Activated CD4-positive, alpha-beta T cell treated with anti-CD3 and anti-CD28 coated beads for 4 hours (primary cell): ENCODE measurements around the gene C16orf90.

Experiments used
- DNase-seq, 2 donors: peaks; one replicate each; pipeline ENCODE4 v3.0.0-alpha.2; 2020

The C16orf90 gene

DNA sequence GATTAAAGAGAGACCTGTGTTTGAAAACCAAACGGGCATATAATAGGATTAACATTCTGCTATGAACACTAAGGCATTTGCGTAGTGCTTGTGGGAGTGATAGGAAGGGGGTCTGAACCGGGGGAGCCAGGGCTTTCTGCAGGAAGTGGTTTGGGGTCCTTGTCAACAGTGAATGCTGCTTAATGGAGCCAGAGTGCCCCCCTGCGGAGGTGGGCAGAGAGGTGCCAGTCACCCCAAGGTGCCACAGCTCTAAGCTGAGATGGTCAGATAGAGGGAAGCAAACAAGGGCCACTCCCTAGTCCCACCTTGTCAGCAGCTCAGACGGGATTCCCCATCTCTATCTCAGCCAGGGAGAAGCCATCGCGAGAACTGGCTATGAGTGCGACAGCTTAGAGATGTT is 34.1 kb downstream of the C16orf90 start:
- DNase-seq = peak; percentile 30 to 31

DNA sequence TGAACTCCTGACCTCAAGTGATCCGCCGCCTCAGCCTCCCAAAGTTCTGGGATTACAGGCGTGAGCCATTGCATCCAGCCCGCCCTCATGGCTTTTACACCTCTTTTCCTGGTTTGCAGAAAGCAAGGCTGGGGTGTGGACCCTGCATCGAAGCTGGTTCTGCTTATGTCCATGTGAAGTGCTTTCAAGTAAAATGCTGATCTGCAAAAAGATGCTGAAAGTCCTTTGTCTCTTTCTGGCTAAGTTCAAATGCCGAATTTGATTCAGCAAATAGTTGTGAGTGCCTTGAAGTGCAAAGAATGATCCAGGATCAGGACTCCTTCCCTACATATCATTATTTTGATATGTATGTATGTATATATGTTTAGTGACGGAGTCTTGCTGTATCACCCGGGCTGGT is 34.7 kb downstream of the C16orf90 start:
- no peak for DNase-seq

DNA sequence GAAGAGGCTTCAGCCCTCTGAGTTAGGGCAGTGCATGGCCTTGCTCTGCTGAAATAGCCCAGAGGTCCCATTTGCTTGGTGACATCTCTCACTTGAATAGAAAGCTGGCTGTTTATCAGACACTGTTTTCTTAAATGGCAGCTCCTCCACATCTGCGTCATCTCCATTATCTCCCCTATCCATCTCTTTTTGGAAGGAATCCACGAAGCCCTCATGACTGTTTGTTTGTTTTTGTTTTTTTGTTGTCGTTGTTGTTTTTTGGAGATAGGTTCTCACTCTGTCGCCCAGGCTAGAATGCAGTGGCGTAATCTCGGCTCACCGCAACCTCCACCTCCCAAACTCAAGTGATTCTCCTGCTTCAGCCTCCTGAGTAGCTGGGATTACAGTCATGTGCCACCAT is 35.2 kb downstream of the C16orf90 start:
- DNase-seq = no peak

DNA sequence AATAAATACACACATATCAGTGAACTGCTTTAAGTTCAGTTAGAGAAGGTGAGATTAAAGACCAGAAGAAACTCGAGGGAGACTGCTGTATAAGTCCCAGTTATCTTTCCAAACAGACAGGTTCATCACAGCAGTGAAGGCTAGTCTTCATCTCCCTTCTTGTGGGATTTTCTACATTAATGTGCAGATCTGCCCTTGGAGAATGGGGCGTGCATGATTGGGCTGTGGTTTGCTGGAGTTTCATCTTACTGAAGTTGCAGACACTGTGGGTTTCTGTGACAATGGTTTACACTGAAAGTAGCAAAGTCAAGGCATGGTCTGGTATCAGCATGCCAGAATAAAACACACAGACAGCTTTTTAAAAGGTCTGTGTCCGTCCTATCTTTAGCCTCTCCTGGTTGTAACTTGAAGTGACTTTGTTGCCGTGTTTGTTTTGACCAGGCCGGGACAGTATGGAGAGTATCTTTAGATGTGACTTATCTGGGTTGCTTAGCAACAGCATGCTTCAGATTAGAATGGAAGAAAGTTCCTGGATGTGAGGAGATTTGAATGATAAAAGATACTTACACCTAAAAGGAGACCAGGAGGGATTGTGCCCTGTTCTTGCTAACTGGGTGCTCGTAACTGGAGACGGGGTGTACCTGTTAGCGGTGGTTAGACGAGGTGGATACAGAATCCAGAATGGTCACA is 35.7 kb downstream of the C16orf90 start:
- DNase-seq = no peak

DNA sequence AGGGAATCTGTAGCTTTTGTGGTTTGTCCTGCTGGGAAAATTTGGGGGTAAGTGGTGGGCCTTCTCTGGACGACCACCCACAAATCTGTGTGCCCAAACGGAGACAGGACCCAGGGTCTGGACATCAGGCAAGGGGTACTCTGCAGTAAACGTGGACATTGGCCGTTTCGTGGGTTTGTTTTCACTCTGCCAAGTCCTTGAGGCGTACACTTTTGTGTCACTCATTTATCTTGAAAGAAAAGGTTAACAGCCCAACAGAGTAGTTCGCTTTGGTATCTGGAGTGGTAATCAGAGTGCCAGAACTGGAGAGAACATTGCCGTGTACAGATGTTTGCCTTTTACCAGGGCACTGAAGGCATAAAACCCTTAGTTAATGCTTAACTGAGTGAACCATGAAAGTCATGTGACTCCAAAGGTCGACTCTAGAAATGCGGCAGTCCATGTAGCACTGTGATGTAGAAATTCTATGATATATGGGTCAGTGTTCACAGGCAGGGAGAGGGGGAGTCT is 36.4 kb downstream of the C16orf90 start:
- DNase-seq = no peak

DNA sequence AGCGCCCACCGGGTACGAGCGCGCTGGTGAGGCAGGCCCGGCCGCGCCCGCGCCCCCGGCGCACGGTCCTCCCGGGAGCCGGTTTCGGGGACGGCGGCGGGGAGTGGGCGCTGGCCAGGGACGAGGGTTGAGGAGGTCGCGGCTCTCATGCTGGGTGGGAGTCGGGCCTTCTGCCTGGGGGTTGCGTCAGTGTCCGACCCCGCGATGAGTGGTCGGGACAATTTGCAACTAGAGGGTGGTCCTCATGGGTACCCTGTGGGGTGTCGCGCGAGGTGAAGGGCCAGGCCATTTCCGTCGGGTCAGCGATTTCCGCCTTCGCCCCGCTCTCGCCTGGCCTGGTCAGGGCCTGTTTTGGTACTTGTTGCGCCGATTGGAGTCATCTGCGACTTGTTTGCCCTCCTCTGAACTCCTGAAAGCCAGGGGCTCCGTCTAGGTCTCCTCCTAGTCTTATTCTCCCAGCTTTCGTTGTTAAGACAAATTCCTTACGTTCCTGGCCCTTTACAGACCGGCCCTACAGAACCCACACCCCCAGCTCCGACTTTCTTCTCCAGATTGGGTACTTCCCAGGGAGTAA is 36.9 kb downstream of the C16orf90 start:
- peak in 1 of 2 donors; percentile 22 for DNase-seq

DNA sequence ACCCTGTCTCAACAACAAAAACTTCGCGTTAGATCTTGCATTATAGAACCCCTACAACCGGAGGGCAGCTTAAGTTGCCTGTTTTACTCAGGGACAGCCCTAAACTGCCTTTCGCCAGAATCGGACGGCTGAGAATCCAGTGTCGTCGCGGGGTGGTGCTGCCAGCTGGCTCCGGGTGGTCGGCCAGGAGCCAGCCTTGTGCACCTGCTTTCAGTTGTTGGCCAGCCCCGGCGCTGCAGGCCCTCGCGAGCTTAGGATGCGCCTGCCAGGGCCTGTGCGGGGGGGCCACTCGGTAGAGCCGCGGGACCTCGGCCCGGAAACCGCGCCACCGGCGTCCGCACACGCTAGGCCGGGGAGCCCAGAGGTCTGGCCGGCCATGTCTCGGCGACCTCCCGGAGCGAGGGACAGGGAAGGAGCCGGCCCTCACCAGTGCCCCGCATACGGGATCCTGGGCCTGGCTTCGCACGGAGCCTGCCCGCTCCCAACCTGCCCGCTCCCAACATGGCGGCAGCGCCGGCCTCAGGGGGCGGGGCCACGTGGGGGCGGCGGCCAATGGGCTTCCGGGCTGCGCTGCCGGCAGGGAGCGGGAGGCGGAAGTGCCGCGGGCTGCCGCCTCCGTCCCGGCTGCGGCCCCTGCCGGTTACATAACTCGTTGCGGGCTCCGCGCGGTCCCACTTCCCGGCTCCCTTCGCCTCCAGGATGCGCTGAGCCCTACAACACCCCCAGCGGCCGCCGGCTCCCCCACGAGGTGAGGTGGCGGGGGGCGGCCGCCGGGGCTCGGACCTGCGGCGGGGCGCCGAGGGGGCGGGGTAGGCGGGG is 37.6 kb downstream of the C16orf90 start:
- DNase-seq = peak; percentile 84 to 88

DNA sequence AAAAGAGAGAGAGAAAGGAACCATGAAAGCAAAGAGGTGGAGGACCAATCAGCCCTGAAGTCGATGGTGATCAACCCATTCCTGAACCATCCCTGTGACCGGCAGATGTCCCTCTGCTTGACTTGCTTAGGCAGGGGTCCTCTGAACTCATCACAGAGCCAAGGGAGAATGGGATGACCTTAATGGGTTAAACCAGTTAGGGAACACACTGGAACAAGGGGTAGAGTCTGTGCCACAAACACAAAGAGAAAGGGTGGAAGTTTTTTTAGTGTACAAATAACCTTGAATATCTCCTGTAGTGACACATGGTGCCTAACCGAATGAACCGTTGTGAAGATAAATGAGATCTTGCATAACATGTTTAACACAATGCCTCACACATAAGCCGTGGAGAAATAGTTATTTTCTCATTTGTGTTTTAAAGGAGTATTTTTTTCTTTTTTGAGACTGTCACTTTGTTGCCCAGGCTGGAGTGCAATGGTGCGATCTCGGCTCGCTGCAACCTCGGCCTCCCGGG is 40.6 kb downstream of the C16orf90 start:
- DNase-seq = no peak

DNA sequence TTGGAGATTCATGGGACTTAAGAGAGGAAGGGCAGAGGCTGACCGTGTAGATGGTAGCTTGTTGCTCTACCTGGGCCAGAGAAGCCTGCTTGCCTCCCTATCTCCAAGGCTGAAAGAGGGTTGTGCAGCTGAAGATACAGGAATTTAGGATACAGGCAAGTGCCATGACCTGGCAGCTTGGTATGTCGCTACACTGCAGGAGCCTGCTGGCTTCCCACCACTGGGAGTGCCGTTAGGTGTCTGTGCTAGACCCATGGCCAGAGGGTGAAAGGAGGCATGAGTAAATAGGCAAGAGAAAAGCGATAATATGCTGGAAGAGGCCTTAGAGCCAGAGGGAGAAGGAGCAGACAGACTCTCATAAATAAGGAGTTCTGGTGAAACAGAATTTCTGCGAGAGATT is 41.2 kb downstream of the C16orf90 start:
- DNase-seq = no peak

DNA sequence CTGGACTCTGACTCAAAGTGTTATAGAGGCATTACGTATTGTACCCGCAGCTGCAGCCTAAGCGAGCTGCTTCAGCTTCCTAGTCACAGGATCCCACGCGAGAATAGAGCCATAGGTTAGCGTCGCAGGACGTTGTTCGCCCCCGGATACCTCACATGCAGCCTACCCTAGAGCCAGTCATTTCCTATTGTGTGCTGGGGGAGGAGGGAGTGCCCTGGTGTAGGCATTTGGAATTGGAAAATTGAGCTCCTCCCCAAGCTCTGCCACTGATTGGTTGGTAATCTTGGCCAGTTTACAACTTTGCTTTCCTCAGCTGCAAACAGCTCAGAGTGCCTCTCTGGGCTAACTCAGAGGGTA is 51.3 kb downstream of the C16orf90 start:
- peak; percentile 28 to 49 for DNase-seq
